ENCODE data around the gene XYLT1.
"Not testable (repeated sequence)": the region's sequence is repeated elsewhere in the genome, so short reads cannot be mapped to it uniquely, and the experiment has no call there.

The XYLT1 gene

GRCh38 chr16:17488506-17488905, 17.7 kb upstream of the XYLT1 start:
- TF ChIP-seq CTCF (IDR thresholded peaks at IDR 0.05; ENCODE audit: extremely low read depth, insufficient read depth, missing control alignments) = no peak
- DNase-seq (ENCODE audit: low spot score) = no peak
- in situ Hi-C loops (cut with MboI; ENCODE audit: low pct_unique_long_range_greater_than_20kb, low sequenced_read_pairs, unreplicated experiment) = no loop called here

- TF ChIP-seq CTCF (IDR thresholded peaks at IDR 0.05; ENCODE audit: extremely low read depth, insufficient read depth, missing control alignments) = no peak
- in situ Hi-C loops (cut with MboI; ENCODE audit: low pct_unique_long_range_greater_than_20kb, low sequenced_read_pairs, unreplicated experiment) = no loop called here
Measured at GRCh38 chr16:17483351-17483750, 12.6 kb upstream of the XYLT1 start.

GRCh38 chr16:17482341-17482740, 11.6 kb upstream of the XYLT1 start:
- DNase-seq (ENCODE audit: low spot score); in situ Hi-C loops (cut with MboI; ENCODE audit: low pct_unique_long_range_greater_than_20kb, low sequenced_read_pairs, unreplicated experiment): not testable (repeated sequence)

More at GRCh38 chr16:17483351-17483750, 12.6 kb upstream of the XYLT1 start:
- DNase-seq (ENCODE audit: low spot score) = no peak

GRCh38 chr16:17481736-17482135, 11.0 kb upstream of the XYLT1 start:
- TF ChIP-seq CTCF (IDR thresholded peaks at IDR 0.05; ENCODE audit: extremely low read depth, insufficient read depth, missing control alignments) = no peak
- in situ Hi-C loops (cut with MboI; ENCODE audit: low pct_unique_long_range_greater_than_20kb, low sequenced_read_pairs, unreplicated experiment) = no loop called here
- DNase-seq (ENCODE audit: low spot score) = no peak

- DNase-seq (ENCODE audit: low spot score); in situ Hi-C loops (cut with MboI; ENCODE audit: low pct_unique_long_range_greater_than_20kb, low sequenced_read_pairs, unreplicated experiment): not testable (repeated sequence)
Measured at GRCh38 chr16:17477260-17477545, 6.4 kb upstream of the XYLT1 start.

GRCh38 chr16:17476414-17477259, 5.9 kb upstream of the XYLT1 start:
- in situ Hi-C loops (cut with MboI; ENCODE audit: low pct_unique_long_range_greater_than_20kb, low sequenced_read_pairs, unreplicated experiment) = no loop called here
- DNase-seq (ENCODE audit: low spot score) = peak; percentile 68
- peak; percentile 64 for TF ChIP-seq CTCF (IDR thresholded peaks at IDR 0.05; ENCODE audit: extremely low read depth, insufficient read depth, missing control alignments)

- no peak for TF ChIP-seq CTCF (IDR thresholded peaks at IDR 0.05; ENCODE audit: extremely low read depth, insufficient read depth, missing control alignments)
- in situ Hi-C loops (cut with MboI; ENCODE audit: low pct_unique_long_range_greater_than_20kb, low sequenced_read_pairs, unreplicated experiment) = no loop called here
- no peak for DNase-seq (ENCODE audit: low spot score)
Measured at GRCh38 chr16:17475104-17475503, 4.3 kb upstream of the XYLT1 start.

- peak; percentile 60 for DNase-seq (ENCODE audit: low spot score)
- TF ChIP-seq CTCF (IDR thresholded peaks at IDR 0.05; ENCODE audit: extremely low read depth, insufficient read depth, missing control alignments) = peak; percentile 28
- in situ Hi-C loops (cut with MboI; ENCODE audit: low pct_unique_long_range_greater_than_20kb, low sequenced_read_pairs, unreplicated experiment) = no loop called here
Measured at GRCh38 chr16:17474572-17474971, 3.8 kb upstream of the XYLT1 start.

Measured in GM13977 (cell line).